HEK293 (cell line): ENCODE data around the gene SPATA31A1.
"Not testable (repeated sequence)": the region's sequence is repeated elsewhere in the genome, so short reads cannot be mapped to it uniquely, and the experiment has no call there.

Experiments
- CTCF ChIA-PET: fragments of 350-600 bp; formaldehyde crosslinking; extraction: SDS; loops from one replicate; lab custom pipeline; 2021; ENCODE audit warnings: antibody characterized with exemption; lab: Yijun Ruan, JAX
- POLR2A ChIA-PET: fragments of 300-600 bp; formaldehyde crosslinking; extraction: SDS; loops from one replicate; lab custom pipeline; 2020; ENCODE audit warnings: antibody characterized with exemption, inconsistent platforms; lab: Yijun Ruan, JAX
- H3K27ac ChIP-seq: fragments of 200-500 bp; sonication (Bioruptor generic); 2 replicates; pipeline ENCODE4 v1.5.1; 2014; ENCODE audit warnings: low read depth, low read length, control low read depth, inconsistent platforms; ENCODE audit errors: extremely low read depth
- H3K36me3 ChIP-seq, 2 experiments: fragments of 200-500 bp in 1 of 2; sonication (Bioruptor generic) in 1 of 2; 1 replicate in 1 of 2; 2 replicates in 1 of 2; pipeline ENCODE4 v1.5.1; 2014 to 2017; ENCODE audit warnings: inconsistent platforms in 2 of 2, low read length in 2 of 2; ENCODE audit not compliant: control insufficient read depth in 2 of 2, insufficient read depth in 1 of 2
- H3K4me1 ChIP-seq: fragments of 200-500 bp; sonication (Bioruptor generic); 2 replicates; pipeline ENCODE4 v1.5.1; 2014; ENCODE audit warnings: mild to moderate bottlenecking, low read length, inconsistent platforms; ENCODE audit not compliant: control insufficient read depth, insufficient read depth
- H3K4me3 ChIP-seq: 2 replicates; pipeline ENCODE4 v1.5.1; 2011; ENCODE audit warnings: low read depth, mild to moderate bottlenecking, control low read depth, low read length, moderate library complexity
- H3K9me3 ChIP-seq: fragments of 200-500 bp; sonication (Bioruptor generic); 2 replicates; pipeline ENCODE4 v1.5.1; 2014; ENCODE audit warnings: low read depth, low read length, inconsistent platforms; ENCODE audit not compliant: control insufficient read depth, insufficient read depth

SPATA31A1 gene

DNA sequence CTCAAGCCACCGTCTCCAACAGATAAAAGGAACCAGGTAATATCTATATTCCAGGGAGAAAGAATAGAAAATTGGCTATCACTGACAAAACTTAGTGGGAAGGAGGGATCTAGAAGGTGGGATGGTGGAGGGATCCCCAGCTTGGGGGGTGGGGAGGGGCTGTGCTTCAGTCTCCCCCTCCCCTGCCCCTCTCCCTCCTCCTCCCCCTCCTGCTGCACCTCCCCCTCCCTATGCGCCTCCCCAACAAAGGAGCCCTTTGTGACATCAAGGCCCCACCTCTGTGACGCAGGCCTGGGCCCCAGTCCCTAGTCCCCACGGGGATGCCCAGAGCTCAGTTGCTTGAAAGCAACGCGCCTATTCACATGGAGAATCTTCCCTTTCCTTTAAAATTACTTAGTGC is at the start of gene SPATA31A1:
Gene SPATA31A1, plus strand, starts transcription at position 301 of the 400 bp plus-strand sequence. Its CDS starts 62 bp downstream, at position 363.
- H3K9me3 ChIP-seq, H3K4me3 ChIP-seq, H3K27ac ChIP-seq, H3K36me3 ChIP-seq, POLR2A ChIA-PET, CTCF ChIA-PET, H3K4me1 ChIP-seq: not testable (repeated sequence)

DNA sequence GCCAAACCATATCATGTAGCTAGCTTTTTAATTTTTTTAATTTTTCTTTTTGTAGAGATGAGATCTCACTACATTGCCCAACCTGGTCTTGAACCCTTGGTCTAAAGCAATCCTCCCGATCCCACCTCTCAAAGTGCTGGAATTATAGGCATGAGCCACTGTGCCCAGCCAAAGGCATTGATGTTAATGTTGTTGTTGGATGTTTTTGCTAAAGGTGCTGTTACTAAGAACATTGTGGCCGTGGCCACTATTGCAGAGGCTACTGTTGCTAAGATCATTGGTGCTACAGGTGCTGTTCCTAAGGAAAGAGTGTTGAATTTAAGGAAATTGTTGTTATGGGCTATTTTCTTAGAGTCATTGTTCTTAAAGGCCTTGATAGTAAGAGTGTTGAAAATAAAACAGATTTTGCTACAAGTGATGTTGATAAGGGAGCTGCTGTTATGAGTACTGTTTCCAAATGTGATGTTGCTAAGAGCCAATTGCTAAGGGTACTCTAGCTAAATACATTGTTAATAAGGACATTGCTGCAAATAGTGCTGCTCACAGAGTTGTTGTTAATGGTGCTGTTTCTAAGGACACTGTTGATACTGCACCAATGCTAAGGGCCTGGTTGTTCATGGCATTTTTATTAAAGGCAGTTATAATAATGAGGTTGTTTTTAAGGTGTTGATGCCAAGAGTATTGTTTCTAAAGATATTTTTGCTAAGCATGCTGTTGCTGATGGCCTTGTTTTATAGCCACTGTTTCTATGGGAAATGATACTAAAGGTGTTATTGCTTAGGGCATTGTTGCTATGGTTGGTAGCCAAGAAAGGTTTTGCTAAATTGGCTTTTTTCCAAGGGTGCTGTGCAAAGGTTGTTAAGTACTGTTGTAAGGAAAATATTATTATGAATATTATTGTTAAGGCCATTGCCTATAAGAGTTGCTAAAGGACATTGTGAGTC is 52.1 kb downstream of the SPATA31A1 start:
- CTCF ChIA-PET, H3K27ac ChIP-seq, H3K4me1 ChIP-seq, POLR2A ChIA-PET, H3K36me3 ChIP-seq, H3K4me3 ChIP-seq, H3K9me3 ChIP-seq: not testable (repeated sequence)

DNA sequence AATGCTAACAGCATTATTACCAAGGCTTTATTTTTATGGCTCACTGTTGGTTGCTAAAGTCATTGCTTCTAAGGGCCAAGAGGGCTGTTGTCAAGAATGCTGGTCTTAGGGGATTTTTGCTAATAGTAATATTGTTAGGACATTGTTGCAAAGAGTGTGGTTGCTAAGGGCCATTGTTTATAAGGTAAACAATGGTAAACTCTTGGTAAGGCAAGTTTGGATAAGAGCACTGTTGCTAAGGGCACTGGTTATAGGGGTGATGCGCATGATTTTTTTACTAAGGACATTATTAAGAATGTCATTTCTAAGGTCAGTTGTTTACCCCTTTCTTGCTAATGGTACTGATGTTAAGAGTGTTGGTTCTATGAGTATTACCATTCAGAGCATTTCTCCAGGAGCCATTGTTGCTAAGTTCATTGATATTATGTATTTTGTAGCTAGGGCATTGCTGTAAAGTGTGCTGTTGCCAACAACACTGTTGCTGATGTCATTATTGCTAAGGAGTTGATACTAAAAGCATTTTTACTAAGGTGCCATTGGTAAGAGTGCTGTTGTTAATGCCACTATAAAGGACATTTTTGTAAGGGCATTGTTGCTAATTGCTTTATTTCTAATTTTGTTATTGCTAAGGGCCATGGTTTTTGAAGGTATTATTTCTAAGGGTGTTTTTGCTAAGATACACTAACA is 55.9 kb downstream of the SPATA31A1 start:
- POLR2A ChIA-PET, result not testable (repeated sequence)

More for the DNA sequence above, 55.9 kb downstream of the SPATA31A1 start:
- H3K27ac ChIP-seq, H3K4me1 ChIP-seq, H3K4me3 ChIP-seq, CTCF ChIA-PET, H3K9me3 ChIP-seq, H3K36me3 ChIP-seq: not testable (repeated sequence)
